Activated CD4-positive, alpha-beta memory T cell treated with anti-CD3 and anti-CD28 coated beads, Interleukin-2, amount 10 ng/mL, durations not matched to agents 7 days and 5 days (primary cell): Measurements from ENCODE around the gene UBA3. TPM values are rescaled to one million over a fixed set of nuclear protein-coding genes. Genes with fewer than 3 reads are reported as not detected.

Source experiments
- CTCF ChIA-PET: fragments of 350-600 bp; sonication (Branson Sonifier 250); formaldehyde crosslinking; loops from one replicate; lab custom pipeline; 2021; ENCODE audit warnings: antibody characterized with exemption, inconsistent platforms; lab: Charles Lee
- POLR2A ChIA-PET: fragments of 350-600 bp; sonication (Branson Sonifier 250); formaldehyde crosslinking; loops from one replicate; lab custom pipeline; 2021; ENCODE audit warnings: antibody characterized with exemption; lab: Charles Lee
- DNase-seq: peaks from one replicate; pipeline ENCODE4 v3.0.0-alpha.2; 2020
- H3K27ac Mint-ChIP-seq: one replicate; pipeline ENCODE4 v1.8.0; 2021; ENCODE audit warnings: mild to moderate bottlenecking, mixed read lengths
- H3K27me3 Mint-ChIP-seq: one replicate; pipeline ENCODE4 v1.8.0; 2021; ENCODE audit warnings: mixed read lengths
- H3K36me3 Mint-ChIP-seq: one replicate; pipeline ENCODE4 v1.8.0; 2021; ENCODE audit warnings: low read depth, mixed read lengths
- H3K4me1 Mint-ChIP-seq: one replicate; pipeline ENCODE4 v1.8.0; 2021; ENCODE audit warnings: mixed read lengths
- H3K4me3 Mint-ChIP-seq: one replicate; pipeline ENCODE4 v1.8.0; 2021; ENCODE audit warnings: mild to moderate bottlenecking, mixed read lengths
- H3K9me3 Mint-ChIP-seq: one replicate; pipeline ENCODE4 v1.8.0; 2021; ENCODE audit warnings: mixed read lengths
- total RNA-seq, 2 experiments: library from RNA; stranded (reverse); gene quantifications; one replicate each; pipeline ENCODE4 v1.2.3, GENCODE V29; 2021

Gene UBA3
- total RNA-seq, result 10 to 100 TPM; 93.1 to 96.9 TPM

DNA sequence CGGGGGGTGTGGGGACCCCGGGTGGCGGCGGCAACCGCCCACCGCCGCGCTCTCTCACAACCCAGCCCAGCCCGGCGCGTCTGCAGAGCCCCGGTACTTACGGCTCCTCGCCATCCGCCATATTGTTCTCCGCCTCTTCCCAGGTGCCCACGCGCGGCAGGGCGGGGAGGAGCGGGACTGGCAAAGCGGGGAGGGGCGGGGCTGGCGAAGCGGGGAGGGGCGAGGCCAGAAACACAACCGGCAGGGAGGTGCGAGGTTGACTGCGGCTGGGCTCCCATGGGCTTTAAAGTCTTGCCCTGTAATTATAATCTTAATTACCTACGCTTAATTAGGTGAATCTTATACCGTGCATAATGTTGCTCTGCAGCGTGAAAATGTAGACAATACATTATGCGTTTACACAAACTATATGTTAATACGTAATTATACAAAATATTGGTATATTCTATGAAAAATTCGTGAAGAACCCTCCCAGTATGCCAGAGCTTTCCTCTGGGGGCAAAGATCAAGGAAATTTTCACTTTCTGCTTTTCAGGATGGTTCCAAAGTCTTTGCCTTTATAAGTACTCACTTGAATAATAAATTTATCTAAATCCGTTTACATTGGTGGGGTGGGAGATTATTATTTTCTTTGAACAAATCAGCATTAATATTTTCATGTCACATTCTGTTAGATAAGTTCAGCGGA lies at the start of gene UBA3:
Gene UBA3 (minus strand): TSS at position 133 of the 688 bp plus-strand sequence. CDS start 12 bp downstream, at position 121.
- H3K36me3 Mint-ChIP-seq, result peaks cover 26% of the 10 kb centered on the region
- peak within 1 kb of the TSS; percentile 90 for H3K4me3 Mint-ChIP-seq
- peak; percentile 94 for DNase-seq
- peaks cover 68% of the 10 kb centered on the region for H3K4me1 Mint-ChIP-seq
- ChIA-PET CTCF (interaction anchor here (0.6 to 2.2 kb wide), 2 partner anchors 23 to 29 kb away, joined by 3 to 7 read pairs; partner anchors contain the start of gene TMF1), POLR2A (interaction anchor here (0.6 to 18.0 kb wide), 9 partner anchors 12 to 126 kb away, joined by 3 to 305 read pairs (median 33); partner anchors contain the start of genes EOGT and TMF1)
- H3K9me3 Mint-ChIP-seq, result no peaks in the 10 kb centered on the region
- peak within 1 kb of the TSS; percentile 98 for H3K27ac Mint-ChIP-seq
- H3K27me3 Mint-ChIP-seq, result no peaks in the 10 kb centered on the region

GRCh38 chr3:69129531-69129930 lies 49.4 kb upstream of the UBA3 start:
- no peak for DNase-seq
- no peaks in the 10 kb centered on the region for H3K36me3 Mint-ChIP-seq
- POLR2A ChIA-PET, result no interaction called here
- no peak overlapping the region for H3K4me3 Mint-ChIP-seq
- no peak overlapping the region for H3K27ac Mint-ChIP-seq
- no peaks in the 10 kb centered on the region for H3K9me3 Mint-ChIP-seq
- H3K27me3 Mint-ChIP-seq, result peaks cover 5% of the 10 kb centered on the region
- no peaks in the 10 kb centered on the region for H3K4me1 Mint-ChIP-seq
- CTCF ChIA-PET, result no interaction called here

GRCh38 chr3:69128509-69128908 lies 48.3 kb upstream of the UBA3 start:
- no peaks in the 10 kb centered on the region for H3K9me3 Mint-ChIP-seq
- no peaks in the 10 kb centered on the region for H3K36me3 Mint-ChIP-seq
- no peak for DNase-seq
- ChIA-PET CTCF (no interaction called here), POLR2A (no interaction called here)
- H3K27me3 Mint-ChIP-seq, result peaks cover 5% of the 10 kb centered on the region
- H3K4me1 Mint-ChIP-seq, result no peaks in the 10 kb centered on the region
- H3K27ac Mint-ChIP-seq, result no peak overlapping the region
- no peak overlapping the region for H3K4me3 Mint-ChIP-seq

- Mint-ChIP-seq H3K9me3 (no peaks in the 10 kb centered on the region), H3K27ac (no peak overlapping the region), H3K36me3 (no peaks in the 10 kb centered on the region), H3K4me1 (no peaks in the 10 kb centered on the region), H3K27me3 (peaks cover 5% of the 10 kb centered on the region), H3K4me3 (no peak overlapping the region)
- no peak for DNase-seq
- CTCF ChIA-PET, result interaction anchor here (0.7 kb wide), 1 partner anchor 12 kb away, joined by 3 read pairs; no protein-coding TSS in a partner anchor
- POLR2A ChIA-PET, result no interaction called here
Measured at GRCh38 chr3:69126999-69127398, 46.8 kb upstream of the UBA3 start.

GRCh38 chr3:69126216-69126615 lies 46.1 kb upstream of the UBA3 start:
- no peaks in the 10 kb centered on the region for H3K36me3 Mint-ChIP-seq
- ChIA-PET POLR2A (no interaction called here), CTCF (interaction anchor here (1.1 to 1.3 kb wide), 3 partner anchors 36 to 284 kb away, joined by 3 to 6 read pairs (median 5); no protein-coding TSS in a partner anchor)
- H3K4me3 Mint-ChIP-seq, result no peak overlapping the region
- no peak for DNase-seq
- peaks cover under 1% of the 10 kb centered on the region for H3K4me1 Mint-ChIP-seq
- H3K27me3 Mint-ChIP-seq, result peaks cover 5% of the 10 kb centered on the region
- H3K9me3 Mint-ChIP-seq, result no peaks in the 10 kb centered on the region
- no peak overlapping the region for H3K27ac Mint-ChIP-seq

DNA sequence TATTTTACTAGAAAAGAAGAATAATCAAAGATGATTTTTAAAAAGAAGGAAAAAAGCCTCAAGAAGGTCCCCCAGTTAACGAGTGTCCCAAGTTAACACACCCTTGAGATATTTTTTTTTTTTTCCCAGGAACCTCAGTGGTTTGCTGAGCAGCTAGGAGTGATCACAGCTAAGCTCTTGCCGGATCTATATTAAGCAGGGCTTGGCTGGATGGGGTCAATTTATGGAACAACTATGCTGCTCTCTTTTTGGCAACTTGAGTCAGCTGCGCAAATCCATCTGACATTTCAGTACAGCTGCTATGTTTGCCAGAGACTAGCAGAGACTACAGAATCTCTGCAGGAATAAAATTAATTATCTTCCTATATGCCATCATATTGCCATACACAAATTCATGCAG lies 42.2 kb upstream of the UBA3 start, which contains the start of gene LMOD3:
Gene LMOD3 (minus strand): TSS at position 193 of the 400 bp plus-strand sequence. CDS start 209 bp downstream, outside the sequence.
- Mint-ChIP-seq H3K4me1 (peaks cover 5% of the 10 kb centered on the region), H3K36me3 (no peaks in the 10 kb centered on the region), H3K4me3 (no peak within 1 kb of the TSS), H3K27me3 (peaks cover 5% of the 10 kb centered on the region), H3K9me3 (no peaks in the 10 kb centered on the region), H3K27ac (no peak within 1 kb of the TSS)
- no peak for DNase-seq
- ChIA-PET CTCF (interaction anchor here (0.6 to 4.6 kb wide), 5 partner anchors 17 to 287 kb away, joined by 3 to 58 read pairs (median 11); no protein-coding TSS in a partner anchor), POLR2A (no interaction called here)

- CTCF ChIA-PET, result interaction anchor here (0.6 to 5.0 kb wide), 17 partner anchors 9 to 303 kb away, joined by 3 to 58 read pairs (median 4); no protein-coding TSS in a partner anchor
- no peak for DNase-seq
- Mint-ChIP-seq H3K4me3 (no peak overlapping the region), H3K27ac (no peak overlapping the region), H3K9me3 (no peaks in the 10 kb centered on the region), H3K4me1 (peaks cover 5% of the 10 kb centered on the region), H3K36me3 (no peaks in the 10 kb centered on the region), H3K27me3 (peaks cover 3% of the 10 kb centered on the region)
- POLR2A ChIA-PET, result interaction anchor here (1.4 kb wide), 1 partner anchor 57 kb away, joined by 3 read pairs; no protein-coding TSS in a partner anchor
Measured at GRCh38 chr3:69121950-69122349, 41.8 kb upstream of the UBA3 start.

DNA sequence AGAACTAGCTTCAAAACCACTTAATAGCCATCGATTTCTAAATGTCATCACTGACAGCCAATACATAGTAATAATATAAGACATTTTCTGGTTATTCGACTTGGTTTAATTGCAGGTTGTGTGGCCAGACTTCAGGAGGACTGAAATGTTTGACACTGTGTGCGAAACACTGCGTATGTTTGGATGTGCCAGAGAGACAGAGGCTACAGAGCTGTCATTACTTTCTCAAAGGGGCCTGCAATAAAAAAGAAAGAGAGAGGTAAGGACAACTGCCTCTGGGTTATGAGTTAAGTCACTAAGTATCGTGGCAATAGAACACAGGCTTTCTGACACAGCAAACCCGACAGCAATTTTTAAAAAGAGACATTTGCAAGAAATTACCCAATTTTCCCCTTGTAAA lies 41.3 kb upstream of the UBA3 start:
- CTCF ChIA-PET, result interaction anchor here (0.5 to 5.0 kb wide), 33 partner anchors 10 to 548 kb away, joined by 3 to 58 read pairs (median 4); partner anchors contain the start of gene EOGT
- POLR2A ChIA-PET, result interaction anchor here (1.1 to 1.4 kb wide), 2 partner anchors 57 to 185 kb away, joined by 3 read pairs; no protein-coding TSS in a partner anchor
- Mint-ChIP-seq H3K4me1 (peaks cover 5% of the 10 kb centered on the region), H3K27ac (no peak overlapping the region), H3K9me3 (no peaks in the 10 kb centered on the region), H3K36me3 (no peaks in the 10 kb centered on the region), H3K4me3 (no peak overlapping the region), H3K27me3 (no peaks in the 10 kb centered on the region)
- DNase-seq, result no peak

- ChIA-PET POLR2A (interaction anchor here (1.1 to 1.4 kb wide), 2 partner anchors 56 to 185 kb away, joined by 3 read pairs; no protein-coding TSS in a partner anchor), CTCF (interaction anchor here (0.5 to 5.0 kb wide), 36 partner anchors 10 to 549 kb away, joined by 3 to 58 read pairs (median 4); partner anchors contain the start of gene EOGT)
- DNase-seq, result peak; percentile 83
- Mint-ChIP-seq H3K4me1 (peaks cover 5% of the 10 kb centered on the region), H3K27ac (no peak overlapping the region), H3K36me3 (no peaks in the 10 kb centered on the region), H3K9me3 (no peaks in the 10 kb centered on the region), H3K4me3 (no peak overlapping the region), H3K27me3 (no peaks in the 10 kb centered on the region)
Measured at GRCh38 chr3:69120879-69121464, 40.8 kb upstream of the UBA3 start.

- ChIA-PET POLR2A (interaction anchor here (1.7 kb wide), 1 partner anchor 31 kb away, joined by 6 read pairs; no protein-coding TSS in a partner anchor), CTCF (interaction anchor here (0.7 to 5.0 kb wide), 9 partner anchors 14 to 552 kb away, joined by 3 to 58 read pairs (median 8); partner anchors contain the start of genes EOGT and FRMD4B)
- no peak overlapping the region for H3K27ac Mint-ChIP-seq
- no peaks in the 10 kb centered on the region for H3K36me3 Mint-ChIP-seq
- H3K9me3 Mint-ChIP-seq, result no peaks in the 10 kb centered on the region
- H3K4me3 Mint-ChIP-seq, result no peak overlapping the region
- no peak for DNase-seq
- H3K4me1 Mint-ChIP-seq, result peaks cover 5% of the 10 kb centered on the region
- no peaks in the 10 kb centered on the region for H3K27me3 Mint-ChIP-seq
Measured at GRCh38 chr3:69119681-69120080, 39.5 kb upstream of the UBA3 start.

DNA sequence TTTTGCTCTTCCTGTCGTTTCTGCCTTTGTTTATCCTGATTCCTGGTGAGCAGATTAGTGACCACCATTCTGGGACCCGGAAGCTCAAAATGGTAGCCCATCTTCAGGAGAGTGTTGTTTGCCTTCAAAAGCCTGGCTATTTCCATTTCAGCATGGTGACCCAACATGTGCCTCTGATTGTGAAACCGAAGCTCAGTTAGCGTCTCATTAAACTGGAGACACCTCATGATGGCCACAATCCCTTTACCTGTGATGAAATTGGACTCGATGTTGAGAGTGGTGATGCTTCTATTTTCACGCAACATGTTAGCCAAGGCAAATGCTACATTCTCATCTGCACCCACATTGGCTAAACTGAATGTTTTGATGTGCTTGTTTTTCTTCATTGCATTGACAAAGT lies 39.0 kb upstream of the UBA3 start:
- H3K4me1 Mint-ChIP-seq, result peaks cover 5% of the 10 kb centered on the region
- no peaks in the 10 kb centered on the region for H3K36me3 Mint-ChIP-seq
- H3K27me3 Mint-ChIP-seq, result no peaks in the 10 kb centered on the region
- CTCF ChIA-PET, result interaction anchor here (1.2 to 5.0 kb wide), 5 partner anchors 13 to 552 kb away, joined by 4 to 35 read pairs (median 8); partner anchors contain the start of gene EOGT
- no peaks in the 10 kb centered on the region for H3K9me3 Mint-ChIP-seq
- POLR2A ChIA-PET, result interaction anchor here (1.7 kb wide), 1 partner anchor 30 kb away, joined by 6 read pairs; no protein-coding TSS in a partner anchor
- DNase-seq, result no peak
- no peak overlapping the region for H3K27ac Mint-ChIP-seq
- no peak overlapping the region for H3K4me3 Mint-ChIP-seq

DNA sequence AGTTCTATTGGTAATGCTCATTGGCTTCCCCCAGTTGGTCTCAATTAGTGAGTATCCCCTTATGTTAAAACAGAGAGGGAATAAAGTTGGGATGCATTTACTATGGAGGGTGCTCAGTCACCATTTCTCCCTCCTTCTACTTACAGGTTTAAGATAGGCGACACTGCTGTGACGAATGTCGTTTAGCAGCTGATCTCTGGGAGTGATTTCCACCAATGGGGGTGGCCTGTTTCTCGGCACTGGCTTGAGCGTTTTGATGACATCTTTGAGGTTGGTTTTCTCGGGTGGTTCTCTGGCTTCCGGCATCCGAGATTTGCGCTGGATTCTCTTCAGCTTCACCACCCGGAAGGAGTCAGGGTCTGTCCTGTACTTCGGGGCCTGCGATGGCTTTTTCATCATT lies 38.4 kb upstream of the UBA3 start:
- DNase-seq, result no peak
- H3K4me3 Mint-ChIP-seq, result no peak overlapping the region
- no peaks in the 10 kb centered on the region for H3K27me3 Mint-ChIP-seq
- ChIA-PET POLR2A (no interaction called here), CTCF (interaction anchor here (0.9 to 5.0 kb wide), 3 partner anchors 13 to 188 kb away, joined by 3 to 33 read pairs (median 8); no protein-coding TSS in a partner anchor)
- no peaks in the 10 kb centered on the region for H3K36me3 Mint-ChIP-seq
- peaks cover 5% of the 10 kb centered on the region for H3K4me1 Mint-ChIP-seq
- H3K27ac Mint-ChIP-seq, result no peak overlapping the region
- H3K9me3 Mint-ChIP-seq, result no peaks in the 10 kb centered on the region
